ENCODE measurements around the gene PTPRA. TPM values are rescaled to one million over a fixed set of nuclear protein-coding genes. Genes with fewer than 3 reads are reported as not detected.
"Not testable (repeated sequence)": the region's sequence is repeated elsewhere in the genome, so short reads cannot be mapped to it uniquely, and the experiment has no call there.

PTPRA gene
- total RNA-seq, 1 experiment from 2014 or later, result 38.5 TPM

DNA sequence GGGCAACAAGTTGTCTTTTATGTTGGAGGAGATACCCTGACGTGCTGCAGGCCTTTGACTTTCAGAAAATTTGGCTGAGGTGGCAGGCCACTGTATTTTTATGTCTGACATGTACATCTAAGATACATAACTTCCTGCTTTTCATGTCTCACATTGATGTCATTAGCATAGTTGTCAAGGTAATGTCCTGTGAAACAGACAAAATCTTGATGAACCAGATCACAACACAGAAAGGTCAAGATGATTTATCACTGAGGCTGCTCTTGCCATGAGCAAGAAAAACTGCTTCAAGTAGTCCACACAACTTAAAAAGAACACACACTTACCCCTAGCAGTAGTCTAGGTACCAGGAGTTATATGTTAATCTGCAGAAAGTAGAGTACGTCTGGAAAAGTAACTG, 120.0 kb downstream of the PTPRA start:
- DNase-seq (ENCODE audit: low read depth), result no peak

DNA sequence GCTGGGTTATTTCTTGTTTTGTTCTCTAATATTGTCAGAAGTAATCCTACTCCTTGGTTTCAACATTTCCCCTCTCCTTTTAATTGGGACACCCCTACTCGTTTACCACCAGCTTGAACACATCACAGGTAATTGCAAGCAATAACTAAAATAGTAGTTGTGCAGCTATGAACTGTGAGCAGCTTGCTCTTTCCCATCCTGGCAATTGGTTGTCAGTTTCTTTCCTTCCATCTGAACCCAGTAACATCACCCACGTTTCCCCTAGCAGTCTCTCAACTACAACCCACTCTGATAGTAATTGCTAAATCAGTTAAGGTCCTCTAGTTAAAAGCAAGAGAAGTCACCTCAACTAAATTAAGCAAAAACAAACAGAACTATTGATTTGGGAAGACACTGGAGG, 122.5 kb downstream of the PTPRA start:
- DNase-seq (ENCODE audit: low read depth), result no peak

DNA sequence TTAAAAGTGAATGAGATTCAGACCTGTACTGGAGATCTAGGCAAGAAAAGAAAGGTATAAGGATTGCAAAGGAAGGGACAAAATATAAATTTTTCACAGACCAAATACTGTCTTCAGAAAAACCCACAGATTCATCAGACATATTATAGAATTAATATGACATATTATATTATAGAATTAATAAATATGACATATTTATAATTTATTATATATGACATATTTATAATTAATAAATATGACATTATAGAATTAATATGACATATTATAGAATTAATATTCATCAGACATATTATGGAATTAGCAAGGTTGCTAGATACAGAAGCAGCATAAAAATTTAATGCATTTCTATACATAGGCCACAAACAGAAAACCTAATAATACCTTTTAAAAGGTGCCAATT, 125.4 kb downstream of the PTPRA start:
- DNase-seq (ENCODE audit: low read depth), result no peak

DNA sequence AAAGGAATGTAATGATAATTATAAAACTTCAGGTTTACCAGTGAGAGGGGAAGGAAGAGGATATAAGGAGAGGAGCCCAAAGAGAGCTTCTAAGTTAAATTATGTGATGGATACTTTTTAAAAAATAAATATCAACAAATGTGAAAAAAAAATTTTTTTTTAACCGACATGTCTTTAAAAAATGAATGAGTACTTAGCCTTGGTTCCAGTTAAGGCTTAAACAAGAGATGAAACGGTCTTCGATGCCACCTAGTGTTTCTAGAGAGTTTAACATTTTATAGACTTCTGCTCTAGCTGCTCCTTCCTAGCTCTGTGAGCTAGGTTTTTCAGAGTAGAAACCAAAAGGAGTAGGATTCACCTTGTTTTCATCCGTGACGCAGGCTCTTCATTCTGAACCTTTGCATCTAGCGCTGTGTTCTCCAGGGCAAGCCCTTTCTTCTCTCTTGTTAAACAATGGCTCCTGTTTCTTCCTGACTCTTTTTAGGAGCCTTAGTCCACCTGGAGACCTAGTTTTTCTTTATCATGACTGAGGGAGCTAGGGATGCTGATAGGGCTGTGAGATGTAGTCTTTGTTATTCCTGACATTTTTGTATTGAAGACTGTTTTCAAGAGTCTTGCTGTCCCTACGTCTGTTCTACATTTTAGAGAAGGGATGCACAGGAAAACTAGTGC, 127.7 kb downstream of the PTPRA start:
- DNase-seq (ENCODE audit: low read depth), result peak; percentile 50

DNA sequence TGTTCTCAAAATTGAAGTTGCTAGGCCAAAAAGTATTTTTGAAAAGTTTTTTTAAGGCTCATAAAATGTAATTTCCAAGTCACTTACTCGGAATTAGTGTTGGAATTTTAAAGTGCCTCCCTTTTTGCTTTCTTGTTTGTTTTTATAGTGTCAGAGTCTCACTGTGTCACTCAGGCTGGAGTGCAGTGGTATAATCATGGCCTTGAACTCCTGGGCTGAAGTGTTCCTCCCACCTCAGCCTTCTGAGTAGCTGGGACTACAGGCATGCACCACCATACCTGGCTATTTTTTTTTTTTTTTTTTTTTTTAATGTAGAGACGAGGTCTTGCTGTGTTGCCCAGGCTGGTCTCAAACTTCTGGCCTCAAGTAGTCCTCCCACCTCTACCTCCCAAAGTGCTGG, 130.1 kb downstream of the PTPRA start:
- DNase-seq (ENCODE audit: low read depth), result no peak

DNA sequence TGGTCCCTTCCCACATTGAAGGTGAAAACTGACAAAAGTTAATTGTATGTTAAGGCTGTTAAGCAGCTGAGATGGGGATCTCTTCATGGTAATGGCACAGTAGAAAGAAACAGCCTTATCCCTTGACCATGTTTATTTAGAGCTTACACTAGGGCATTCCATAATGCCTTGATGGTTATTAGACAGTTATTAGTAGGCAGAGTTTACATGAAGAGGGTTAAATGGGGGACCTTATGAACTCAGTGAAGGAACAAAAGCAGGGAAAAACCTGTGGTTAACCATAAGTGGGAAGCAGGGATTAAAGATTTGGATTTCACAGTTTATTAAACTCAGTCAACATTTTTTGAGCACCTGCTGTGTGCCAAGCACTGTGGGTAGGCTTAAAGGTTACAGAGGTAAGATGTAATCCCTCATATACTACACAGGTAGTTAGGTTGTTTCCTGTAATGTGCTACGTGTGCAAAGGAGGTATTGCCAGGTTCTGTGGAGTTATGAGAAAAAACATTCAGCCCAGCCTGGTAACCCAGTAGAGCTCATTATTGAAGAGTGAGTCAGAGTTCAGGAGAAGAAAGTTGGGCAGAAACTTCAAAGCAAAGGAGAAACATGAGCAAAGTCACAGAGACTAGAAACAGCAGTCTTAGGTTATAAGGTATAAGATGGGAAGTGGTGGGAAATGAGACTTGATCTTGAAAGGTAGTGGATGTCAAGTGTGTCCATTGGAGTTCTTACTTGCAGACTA, 137.9 kb downstream of the PTPRA start:
- DNase-seq (ENCODE audit: low read depth), result peak; percentile 58

DNA sequence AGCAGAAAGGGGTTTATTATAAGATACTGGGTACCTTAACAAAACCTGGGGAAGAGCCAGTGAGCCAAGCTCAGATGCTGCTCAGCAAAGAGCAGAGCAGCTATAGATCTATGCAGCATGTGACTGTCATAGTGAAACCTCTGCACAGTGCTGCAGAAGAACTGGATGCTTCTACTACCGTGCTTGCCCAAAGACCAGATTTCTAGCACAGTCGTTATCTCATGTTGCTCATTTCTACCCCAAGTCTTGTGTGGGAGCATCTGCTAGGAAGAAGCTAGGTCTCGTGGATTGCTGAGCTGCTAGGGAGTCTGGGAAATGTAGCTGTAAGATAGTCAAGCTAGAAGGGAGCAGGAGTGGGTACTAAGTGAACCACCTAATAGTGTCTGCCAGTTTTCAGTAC, 138.5 kb downstream of the PTPRA start:
- DNase-seq (ENCODE audit: low read depth), result no peak

DNA sequence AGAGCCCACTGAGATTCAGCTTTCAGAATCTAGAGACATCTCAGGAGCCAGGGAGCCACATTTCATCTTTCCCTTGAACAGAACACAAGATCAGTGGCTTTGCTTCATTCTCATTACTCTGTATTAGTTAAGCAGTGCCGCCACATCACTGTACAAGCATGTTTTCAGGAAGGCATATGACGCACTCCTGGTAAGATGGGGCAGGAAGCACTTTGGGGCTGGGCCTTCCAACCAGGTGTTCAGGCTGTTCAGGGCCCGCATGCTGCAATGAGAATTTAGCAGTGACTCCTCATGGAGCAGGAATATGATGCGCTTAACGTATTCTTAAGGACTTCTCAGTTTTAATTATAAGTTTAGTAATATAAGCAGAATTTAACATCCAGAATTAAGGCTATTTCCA, 140.5 kb downstream of the PTPRA start:
- no peak for DNase-seq (ENCODE audit: low read depth)

DNA sequence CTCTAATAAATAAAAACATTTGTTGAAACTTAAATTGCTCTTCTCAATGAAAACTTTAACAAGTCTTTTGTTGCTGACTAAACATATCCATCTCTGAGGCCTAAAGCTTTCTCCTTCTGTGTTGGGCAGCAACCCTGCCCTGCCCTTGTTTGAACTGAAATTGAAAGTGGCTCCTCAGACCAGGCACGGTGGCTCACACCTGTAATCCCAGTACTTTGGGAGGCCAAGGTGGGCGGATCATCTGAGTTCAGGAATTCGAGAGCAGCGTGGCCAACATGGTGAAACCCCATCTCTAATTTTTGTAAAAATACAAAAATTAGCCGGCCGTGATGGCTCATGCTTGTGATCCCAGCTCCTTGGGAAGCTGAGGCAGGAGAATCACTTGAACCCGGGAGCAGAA, 140.9 kb downstream of the PTPRA start:
- DNase-seq (ENCODE audit: low read depth), result no peak

DNA sequence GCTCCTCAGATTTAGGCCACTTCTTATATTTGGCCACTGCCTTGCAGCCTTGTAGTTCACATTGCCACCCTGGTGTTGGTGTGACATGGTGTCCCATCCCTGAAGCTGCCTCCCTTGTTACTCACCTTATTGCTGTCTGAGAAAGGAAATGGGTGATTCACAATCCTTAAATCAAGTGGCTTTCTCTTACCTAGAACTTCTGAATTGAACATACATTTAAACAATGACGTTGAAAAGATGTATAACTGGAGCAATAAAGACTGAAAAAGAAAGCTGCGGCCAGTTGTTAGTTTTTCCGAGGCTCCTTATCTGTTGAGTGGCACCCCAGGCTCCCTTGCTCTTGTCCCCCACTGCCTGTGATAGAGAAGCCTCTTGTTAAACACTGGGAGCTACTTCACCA, 141.4 kb downstream of the PTPRA start:
- DNase-seq (ENCODE audit: low read depth), result no peak

DNA sequence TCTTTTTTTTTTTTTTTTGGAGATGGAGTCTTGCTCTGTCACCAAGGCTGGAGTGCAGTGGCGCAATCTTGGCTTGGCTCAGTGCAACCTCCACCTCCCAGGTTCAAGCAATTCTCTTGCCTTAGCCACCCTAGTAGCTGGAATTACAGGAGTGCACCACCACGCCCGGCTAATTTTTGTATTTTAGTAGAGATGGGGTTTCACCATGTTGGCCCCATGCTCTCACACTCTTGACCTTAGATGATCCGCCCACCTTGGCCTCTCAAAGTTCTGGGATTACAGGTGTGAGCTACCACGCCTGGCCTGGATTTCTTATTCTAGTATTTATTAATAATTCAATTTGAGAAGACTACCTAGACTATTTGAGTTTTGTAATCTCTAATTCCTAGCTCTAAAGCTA, 142.0 kb downstream of the PTPRA start:
- DNase-seq (ENCODE audit: low read depth), result not testable (repeated sequence)

DNA sequence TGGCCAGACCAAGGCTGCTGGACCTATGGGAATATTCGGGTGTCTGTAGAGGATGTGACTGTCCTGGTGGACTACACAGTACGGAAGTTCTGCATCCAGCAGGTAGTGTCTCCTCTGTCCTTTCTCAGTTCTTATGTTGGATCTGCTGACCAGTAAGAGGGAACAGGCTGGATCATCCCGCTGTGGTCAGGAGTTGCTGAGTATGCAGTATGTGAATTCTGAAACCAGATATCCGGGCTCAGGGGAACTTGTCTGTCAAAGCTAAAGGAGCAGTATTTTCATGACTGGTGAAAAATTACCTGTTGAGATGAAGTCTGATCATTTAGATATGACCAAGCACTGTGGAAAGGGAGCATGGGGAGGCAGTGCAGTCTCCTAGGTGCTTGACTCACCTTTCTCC, 148.0 kb downstream of the PTPRA start:
- no peak for DNase-seq (ENCODE audit: low read depth)

DNA sequence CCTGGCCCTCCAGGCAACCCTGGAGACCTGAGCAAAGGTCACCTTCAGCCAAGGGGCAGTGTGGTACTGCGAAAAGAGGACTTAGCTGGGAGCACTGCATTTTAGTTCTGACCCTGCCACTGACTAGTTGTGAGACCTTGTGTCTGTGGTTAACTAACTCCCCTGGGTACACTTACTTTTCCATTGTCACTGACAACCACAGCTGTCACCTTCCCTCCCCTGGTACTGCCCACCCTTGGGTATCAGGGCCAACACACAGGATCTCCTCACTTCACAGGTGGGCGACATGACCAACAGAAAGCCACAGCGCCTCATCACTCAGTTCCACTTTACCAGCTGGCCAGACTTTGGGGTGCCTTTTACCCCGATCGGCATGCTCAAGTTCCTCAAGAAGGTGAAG, 148.5 kb downstream of the PTPRA start:
- no peak for DNase-seq (ENCODE audit: low read depth)

DNA sequence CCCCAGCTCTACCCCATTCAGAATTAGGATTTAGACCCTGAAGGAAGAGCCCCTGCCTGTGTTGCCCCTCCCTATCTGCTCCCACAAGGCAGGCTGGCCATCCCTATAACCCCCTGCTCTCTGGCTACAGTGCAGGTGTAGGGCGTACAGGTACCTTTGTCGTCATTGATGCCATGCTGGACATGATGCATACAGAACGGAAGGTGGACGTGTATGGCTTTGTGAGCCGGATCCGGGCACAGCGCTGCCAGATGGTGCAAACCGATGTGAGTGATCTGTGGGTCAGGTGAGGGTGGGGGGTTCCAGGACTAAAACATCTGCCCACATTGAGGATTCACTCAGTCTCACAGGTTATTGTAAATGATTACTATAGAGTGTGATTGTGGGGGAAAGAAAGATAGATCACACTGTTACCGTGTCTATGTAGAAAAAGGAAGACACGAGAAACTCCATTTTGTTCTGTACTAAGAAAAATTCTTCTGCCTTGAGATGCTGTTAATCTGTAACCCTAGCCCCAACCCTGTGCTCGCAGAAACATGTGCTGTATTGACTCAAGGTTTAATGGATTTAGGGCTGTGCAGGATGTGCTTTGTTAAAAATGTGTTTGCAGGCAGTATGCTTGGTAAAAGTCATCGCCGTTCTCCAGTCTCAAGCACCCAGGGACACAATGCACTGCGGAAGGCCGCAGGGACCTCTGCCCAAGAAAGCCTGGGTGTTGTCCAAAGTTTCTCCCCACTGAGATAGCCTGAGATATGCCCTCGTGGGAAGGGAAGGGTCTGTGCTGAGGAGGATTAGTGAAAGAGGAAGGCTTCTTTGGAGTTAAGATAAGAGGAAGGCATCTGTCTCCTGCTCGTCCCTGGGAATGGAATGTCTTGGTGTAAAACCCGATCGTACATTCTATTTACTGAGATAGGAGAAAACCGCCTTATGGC, 149.5 kb downstream of the PTPRA start:
- not testable (repeated sequence) for DNase-seq (ENCODE audit: low read depth)

DNA sequence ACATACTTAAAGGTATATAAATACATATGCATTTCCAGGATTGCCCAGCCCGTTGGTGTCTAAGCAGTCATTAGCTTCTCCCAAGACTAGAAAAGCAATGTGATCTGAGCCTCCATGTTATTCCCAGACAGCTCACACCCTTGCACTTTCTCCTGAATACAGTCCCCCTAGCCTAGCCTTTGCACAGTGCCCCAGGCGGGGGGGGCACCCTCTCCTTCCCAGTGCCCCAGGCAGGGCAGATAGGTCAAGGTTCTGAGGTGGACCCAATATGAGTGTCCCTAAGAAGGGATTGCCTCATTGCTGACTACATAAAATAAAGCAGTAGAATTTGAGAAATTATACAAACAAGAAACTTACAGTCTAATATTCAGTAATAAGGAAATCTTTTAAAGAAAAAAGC, 154.7 kb downstream of the PTPRA start:
- DNase-seq (ENCODE audit: low read depth), result no peak

DNA sequence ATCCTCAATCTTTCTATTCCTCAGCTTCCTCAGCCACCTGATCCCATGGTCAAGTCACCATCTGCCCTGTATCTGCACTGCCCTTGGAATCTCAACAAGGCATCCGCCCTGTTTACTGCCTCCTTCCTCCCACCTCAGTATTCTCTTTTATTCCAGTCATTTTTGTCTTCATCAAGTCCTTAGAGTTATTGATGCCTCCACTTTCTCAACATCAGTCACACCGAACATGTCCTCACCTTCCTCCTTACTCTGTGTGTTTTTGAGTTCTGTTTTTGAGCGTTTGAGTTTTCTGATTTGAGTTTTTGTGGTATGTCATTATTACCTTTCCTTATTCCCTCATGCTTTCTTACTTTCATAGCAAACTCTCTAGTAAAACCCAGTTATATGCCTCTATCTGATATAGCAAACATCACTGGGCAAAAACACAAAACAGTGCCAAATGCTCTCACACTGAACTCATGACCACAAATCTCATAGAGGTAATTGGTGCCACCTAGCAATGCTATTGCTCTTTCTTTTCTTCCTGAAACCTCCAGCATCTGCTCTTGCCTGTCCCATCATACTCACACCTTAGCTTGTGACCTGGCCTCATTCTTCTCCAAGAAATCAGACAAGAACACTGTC, 158.4 kb downstream of the PTPRA start:
- DNase-seq (ENCODE audit: low read depth), result no peak

DNA sequence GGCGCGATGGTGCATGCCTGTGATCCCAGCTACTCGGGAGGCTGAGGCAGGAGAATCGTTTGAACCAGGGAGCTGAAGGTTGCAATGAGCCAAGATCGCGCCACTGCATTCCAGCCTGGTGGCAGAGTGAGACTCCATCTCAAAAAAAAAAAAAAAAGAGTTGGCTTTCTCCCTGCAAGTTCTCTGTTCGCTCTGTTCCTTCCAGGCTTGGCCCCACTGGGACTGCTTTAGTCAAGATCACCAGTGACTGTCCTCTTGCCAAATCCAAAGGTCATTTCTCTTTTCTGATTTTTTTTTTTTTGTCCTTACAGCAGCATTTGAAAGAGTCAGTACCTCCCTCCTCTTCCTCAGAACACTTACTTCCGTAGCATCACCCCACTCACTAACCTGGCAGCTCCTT, 159.3 kb downstream of the PTPRA start:
- no peak for DNase-seq (ENCODE audit: low read depth)

DNA sequence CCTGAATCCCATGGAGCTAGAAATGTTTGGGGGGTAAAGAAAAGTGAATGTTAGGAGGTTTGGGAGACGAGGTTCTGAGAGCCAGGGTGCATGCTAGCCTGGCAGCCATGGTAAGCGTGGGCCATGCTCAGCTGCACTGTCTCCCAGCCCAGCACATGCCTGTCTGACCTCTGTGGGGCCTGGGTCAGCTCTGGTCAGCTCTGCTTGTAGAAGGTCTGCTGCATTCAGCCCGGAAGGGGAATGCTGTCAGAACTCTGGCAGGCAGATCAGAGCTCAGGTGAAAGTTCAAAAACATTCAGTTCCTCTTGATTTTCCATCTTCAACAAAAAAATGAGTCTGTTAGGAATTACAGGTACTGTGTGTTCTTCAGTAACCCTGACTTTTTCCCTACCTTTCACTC, 164.4 kb downstream of the PTPRA start:
- DNase-seq (ENCODE audit: low read depth), result no peak

DNA sequence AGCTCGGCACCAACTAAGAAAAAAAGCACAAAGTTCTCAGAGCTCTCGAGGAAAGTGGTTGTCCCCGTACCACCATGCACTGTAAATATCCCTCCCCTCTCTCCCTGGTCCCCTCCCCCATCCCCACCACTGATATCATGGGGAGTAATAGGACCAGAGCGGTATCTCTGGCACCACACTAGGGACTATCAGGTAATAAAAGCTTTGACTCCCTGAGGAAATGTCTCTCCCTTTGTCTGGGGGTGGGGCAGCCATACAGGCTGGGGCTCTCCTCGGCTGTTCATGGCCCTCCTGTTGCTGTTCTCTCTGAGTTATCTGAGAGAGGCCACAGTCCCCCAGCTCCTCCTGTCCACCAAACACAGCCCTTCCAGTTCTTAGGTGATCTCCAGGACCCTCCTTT, 165.2 kb downstream of the PTPRA start:
- DNase-seq (ENCODE audit: low read depth), result no peak

DNA sequence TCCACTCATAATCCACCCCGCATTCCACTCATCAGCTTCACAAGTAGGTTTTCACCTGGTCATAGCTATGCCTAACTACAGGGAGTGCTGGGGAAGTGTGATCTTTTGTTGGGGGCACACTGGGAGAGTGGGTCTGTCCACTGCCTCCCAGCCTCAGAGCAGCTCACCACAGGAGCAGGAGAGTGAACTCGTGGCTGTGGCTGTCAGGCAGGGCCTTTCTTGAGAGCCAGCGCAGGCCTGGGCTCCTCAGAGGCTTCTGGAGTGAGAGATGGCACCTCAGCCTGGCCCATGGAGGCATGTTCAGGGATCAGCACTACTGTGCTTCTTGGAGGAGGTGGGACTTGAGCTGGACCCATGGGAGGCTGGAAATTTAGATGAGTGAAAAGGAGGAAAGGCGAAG, 166.1 kb downstream of the PTPRA start:
- no peak for DNase-seq (ENCODE audit: low read depth)

DNA sequence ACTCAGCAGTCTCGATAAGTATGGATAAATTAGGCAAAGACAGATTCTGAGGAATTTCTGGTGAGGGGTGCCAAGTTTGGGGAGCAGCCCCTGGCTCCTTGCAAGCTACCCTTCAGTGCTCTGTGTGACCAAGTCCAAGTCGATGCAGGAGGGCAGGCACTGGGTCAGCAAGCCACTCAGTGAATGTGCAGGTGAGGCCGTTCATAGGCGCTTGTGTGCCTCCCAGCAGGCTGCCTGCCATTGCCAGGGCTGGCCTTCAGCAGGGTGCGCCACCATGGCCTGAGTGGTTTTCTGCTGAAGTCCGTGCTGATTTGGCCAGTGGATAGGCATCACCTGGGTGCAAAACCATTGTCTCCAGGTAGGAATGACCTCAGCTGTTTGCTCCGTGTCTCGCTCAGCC, 166.8 kb downstream of the PTPRA start:
- no peak for DNase-seq (ENCODE audit: low read depth)

DNA sequence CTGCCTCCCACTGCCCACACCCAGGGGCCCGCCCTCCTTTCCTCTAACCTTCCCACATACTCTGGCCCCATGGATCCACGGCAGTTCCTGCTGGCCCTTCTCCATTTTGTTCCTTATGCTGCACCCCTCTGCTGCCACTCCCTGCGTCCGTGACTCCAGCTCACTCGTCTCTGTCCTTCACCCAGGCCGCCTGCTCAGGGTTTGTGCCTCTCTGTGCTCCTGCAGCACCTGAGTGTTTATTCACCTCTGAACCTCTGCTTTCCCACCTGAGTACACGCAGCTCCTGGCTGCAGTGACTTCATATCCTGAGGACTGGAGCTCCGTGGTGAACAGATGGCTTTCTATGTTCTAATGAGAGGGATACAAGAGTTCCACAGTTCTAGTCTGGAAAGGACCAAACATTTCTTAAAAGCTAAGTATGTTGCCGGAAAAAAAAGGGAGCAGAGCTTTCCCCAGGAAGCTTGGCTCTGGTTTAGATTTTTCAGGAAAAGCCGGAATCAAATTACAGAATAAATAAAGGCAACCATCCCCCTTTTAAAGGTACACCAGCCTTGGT, 168.7 kb downstream of the PTPRA start:
- no peak for DNase-seq (ENCODE audit: low read depth)
